ENCODE measurements around the gene RNF220.

RNF220 gene

GRCh38 chr1:44407430-44408211, 2.6 kb downstream of the RNF220 start:
- no peak for DNase-seq (ENCODE audit: low spot score)

GRCh38 chr1:44408212-44408582, 3.1 kb downstream of the RNF220 start:
- DNase-seq (ENCODE audit: low spot score) = no peak

- DNase-seq (ENCODE audit: low spot score) = no peak
Observed at GRCh38 chr1:44408632-44409602, 3.9 kb downstream of the RNF220 start.

- DNase-seq (ENCODE audit: low spot score) = no peak
Observed at GRCh38 chr1:44409757-44410156, 4.7 kb downstream of the RNF220 start.

GRCh38 chr1:44411861-44412260, 6.8 kb downstream of the RNF220 start:
- DNase-seq (ENCODE audit: low spot score) = no peak

GRCh38 chr1:44412601-44413000, 7.5 kb downstream of the RNF220 start:
- no peak for DNase-seq (ENCODE audit: low spot score)

- DNase-seq (ENCODE audit: low spot score) = no peak
Observed at GRCh38 chr1:44413740-44414139, 8.7 kb downstream of the RNF220 start.

GRCh38 chr1:44415013-44415412, 10.0 kb downstream of the RNF220 start:
- DNase-seq (ENCODE audit: low spot score) = no peak

- no peak for DNase-seq (ENCODE audit: low spot score)
Observed at GRCh38 chr1:44416408-44416807, 11.4 kb downstream of the RNF220 start.

- DNase-seq (ENCODE audit: low spot score) = no peak
Observed at GRCh38 chr1:44417351-44418021, 12.4 kb downstream of the RNF220 start.

GRCh38 chr1:44418022-44418673, 13.1 kb downstream of the RNF220 start:
- DNase-seq (ENCODE audit: low spot score) = no peak

- DNase-seq (ENCODE audit: low spot score) = no peak
Observed at GRCh38 chr1:44419901-44420300, 14.8 kb downstream of the RNF220 start.

- no peak for DNase-seq (ENCODE audit: low spot score)
Observed at GRCh38 chr1:44420535-44420934, 15.5 kb downstream of the RNF220 start.

GRCh38 chr1:44421446-44421884, 16.4 kb downstream of the RNF220 start:
- DNase-seq (ENCODE audit: low spot score) = no peak

- no peak for DNase-seq (ENCODE audit: low spot score)
Observed at GRCh38 chr1:44422161-44422560, 17.1 kb downstream of the RNF220 start.

GRCh38 chr1:44423591-44424537, 18.8 kb downstream of the RNF220 start:
- DNase-seq (ENCODE audit: low spot score) = no peak

GRCh38 chr1:44424747-44425146, 19.7 kb downstream of the RNF220 start:
- DNase-seq (ENCODE audit: low spot score) = no peak

GRCh38 chr1:44425341-44426082, 20.5 kb downstream of the RNF220 start:
- DNase-seq (ENCODE audit: low spot score) = no peak

GRCh38 chr1:44431861-44432260, 26.8 kb downstream of the RNF220 start:
- no peak for DNase-seq (ENCODE audit: low spot score)

- no peak for DNase-seq (ENCODE audit: low spot score)
Observed at GRCh38 chr1:44433209-44433608, 28.2 kb downstream of the RNF220 start.
